Smooth muscle cell (in vitro differentiated cells): ENCODE measurements around the gene FRK. TPM values are rescaled to one million over a fixed set of nuclear protein-coding genes. Genes with fewer than 3 reads are reported as not detected.

Source experiments
- DNase-seq: peaks from one replicate; lab custom pipeline; 2025; ENCODE audit not compliant: unreplicated experiment; lab: John Stamatoyannopoulos, UW
- H2AFZ ChIP-seq: fragments of 200-600 bp; sonication (generic); 2 replicates; pipeline ENCODE4 v1.6.0; 2016; ENCODE audit warnings: antibody characterized with exemption, low read depth, mild to moderate bottlenecking
- H3F3A ChIP-seq: fragments of 200-600 bp; sonication (generic); 2 replicates; pipeline ENCODE4 v1.6.0; 2017; ENCODE audit warnings: antibody characterized with exemption, low read depth
- H3K27ac ChIP-seq: fragments of 200-600 bp; sonication (generic); 2 replicates; pipeline ENCODE4 v1.5.1; 2016; ENCODE audit warnings: low read depth, mild to moderate bottlenecking
- H3K27me3 ChIP-seq: fragments of 200-600 bp; sonication (generic); 2 replicates; pipeline ENCODE4 v1.6.1; 2016; ENCODE audit warnings: low read depth, mild to moderate bottlenecking
- H3K36me3 ChIP-seq: fragments of 200-600 bp; sonication (generic); 2 replicates; pipeline ENCODE4 v1.5.1; 2016; ENCODE audit warnings: low read depth
- H3K4me1 ChIP-seq: fragments of 200-600 bp; sonication (generic); 2 replicates; pipeline ENCODE4 v1.5.1; 2016; ENCODE audit warnings: low read depth
- H3K4me2 ChIP-seq: fragments of 200-600 bp; sonication (generic); 2 replicates; pipeline ENCODE4 v1.6.0; 2016; ENCODE audit warnings: mild to moderate bottlenecking
- H3K4me3 ChIP-seq: fragments of 200-600 bp; sonication (generic); 2 replicates; pipeline ENCODE4 v1.5.1; 2016; ENCODE audit warnings: mild to moderate bottlenecking
- H3K79me2 ChIP-seq: fragments of 200-600 bp; sonication (generic); 2 replicates; pipeline ENCODE4 v1.6.0; 2016; ENCODE audit warnings: low read depth, mild to moderate bottlenecking
- H3K9ac ChIP-seq: fragments of 200-600 bp; sonication (generic); 2 replicates; pipeline ENCODE4 v1.6.0; 2016; ENCODE audit warnings: low read depth
- H3K9me3 ChIP-seq: fragments of 200-600 bp; sonication (generic); replicated peaks from 2 replicates; pipeline ENCODE4 v1.5.1; 2016; ENCODE audit warnings: low read depth
- H4K20me1 ChIP-seq: fragments of 200-600 bp; sonication (generic); 2 replicates; pipeline ENCODE4 v1.6.0; 2016; ENCODE audit warnings: low read depth
- CTCF ChIP-seq: fragments of 200-600 bp; sonication (generic); IDR thresholded peaks from 2 replicates; pipeline ENCODE4 v1.5.1; 2017; ENCODE audit warnings: borderline replicate concordance, mild to moderate bottlenecking, antibody characterized with exemption; ENCODE audit not compliant: insufficient read depth, poor library complexity, severe bottlenecking
- WGBS: methylation state at CpG from one replicate; pipeline ENCODE4 v1.1.7; 2016; ENCODE audit warnings: low lambda C conversion rate; 5-methylcytosine and 5-hydroxymethylcytosine counted together
- polyA plus RNA-seq: library from polyadenylated mRNA; unstranded; fragments of >200 nt; fragmentation: Nextera tagmentation; extraction: Ambion mirVana; gene quantifications from 2 replicates; pipeline ENCODE4 v1.2.1, GENCODE V29; 2016
- total RNA-seq: library from RNA; depleted of rRNA; stranded (reverse); fragments of >200 nt; gene quantifications from 2 replicates; pipeline ENCODE4 v1.2.3, GENCODE V29; 2014

FRK gene
- total and polyA plus RNA-seq, 2 experiments from 2014 or later = 0.11 to 1.4 TPM

GRCh38 chr6:116027801-116028200, 32.9 kb downstream of the FRK start:
- no peaks in the 10 kb centered on the region for H3F3A ChIP-seq
- no peaks in the 10 kb centered on the region for H3K36me3 ChIP-seq
- no peak for DNase-seq

GRCh38 chr6:116025405-116025804, 35.3 kb downstream of the FRK start:
- no peak for TF ChIP-seq CTCF
- Histone ChIP-seq H3F3A (no peaks in the 10 kb centered on the region), H3K4me2 (no peak overlapping the region), H3K79me2 (no peaks in the 10 kb centered on the region), H3K36me3 (no peaks in the 10 kb centered on the region), H3K27ac (no peak overlapping the region), H4K20me1 (no peaks in the 10 kb centered on the region), H3K4me3 (no peak overlapping the region), H3K9ac (no peak overlapping the region), H3K4me1 (no peaks in the 10 kb centered on the region), H2AFZ (no peak overlapping the region), H3K27me3 (no peaks in the 10 kb centered on the region), H3K9me3 (no peaks in the 10 kb centered on the region)
- no peak for DNase-seq

More at GRCh38 chr6:116027801-116028200, 32.9 kb downstream of the FRK start:
- Histone ChIP-seq H2AFZ (no peak overlapping the region), H3K27me3 (no peaks in the 10 kb centered on the region), H3K4me3 (no peak overlapping the region), H3K79me2 (no peaks in the 10 kb centered on the region), H3K9me3 (no peaks in the 10 kb centered on the region), H3K4me2 (no peak overlapping the region), H3K9ac (no peak overlapping the region), H3K27ac (no peak overlapping the region), H4K20me1 (no peaks in the 10 kb centered on the region), H3K4me1 (no peaks in the 10 kb centered on the region)
- no peak for TF ChIP-seq CTCF

GRCh38 chr6:116022841-116023445, 37.7 kb downstream of the FRK start:
- 79% methylated on average over 2 of the region's 2 CpGs for WGBS
- Histone ChIP-seq H3K4me2 (no peak overlapping the region), H3K9ac (no peak overlapping the region), H3K27ac (no peak overlapping the region), H3K27me3 (no peaks in the 10 kb centered on the region), H3K36me3 (no peaks in the 10 kb centered on the region), H3K4me1 (no peaks in the 10 kb centered on the region), H3K4me3 (no peak overlapping the region), H3K9me3 (no peaks in the 10 kb centered on the region), H3K79me2 (no peaks in the 10 kb centered on the region), H3F3A (no peaks in the 10 kb centered on the region), H4K20me1 (no peaks in the 10 kb centered on the region), H2AFZ (no peak overlapping the region)
- no peak for DNase-seq
- TF ChIP-seq CTCF = no peak

GRCh38 chr6:116020738-116021137, 40.0 kb downstream of the FRK start:
- Histone ChIP-seq H3K36me3 (no peaks in the 10 kb centered on the region), H3K27me3 (no peaks in the 10 kb centered on the region), H4K20me1 (no peaks in the 10 kb centered on the region), H3K9ac (no peak overlapping the region), H3K4me3 (no peak overlapping the region), H3K4me1 (no peaks in the 10 kb centered on the region), H3F3A (no peaks in the 10 kb centered on the region), H3K9me3 (no peaks in the 10 kb centered on the region), H2AFZ (no peak overlapping the region), H3K79me2 (no peaks in the 10 kb centered on the region), H3K4me2 (no peak overlapping the region), H3K27ac (no peak overlapping the region)
- DNase-seq = no peak
- no peak for TF ChIP-seq CTCF
